ENCODE data around the gene HSPA1A.
A peak's percentile ranks its signal among the peaks of the same experiment; 100 is the strongest.

The HSPA1A gene

DNA sequence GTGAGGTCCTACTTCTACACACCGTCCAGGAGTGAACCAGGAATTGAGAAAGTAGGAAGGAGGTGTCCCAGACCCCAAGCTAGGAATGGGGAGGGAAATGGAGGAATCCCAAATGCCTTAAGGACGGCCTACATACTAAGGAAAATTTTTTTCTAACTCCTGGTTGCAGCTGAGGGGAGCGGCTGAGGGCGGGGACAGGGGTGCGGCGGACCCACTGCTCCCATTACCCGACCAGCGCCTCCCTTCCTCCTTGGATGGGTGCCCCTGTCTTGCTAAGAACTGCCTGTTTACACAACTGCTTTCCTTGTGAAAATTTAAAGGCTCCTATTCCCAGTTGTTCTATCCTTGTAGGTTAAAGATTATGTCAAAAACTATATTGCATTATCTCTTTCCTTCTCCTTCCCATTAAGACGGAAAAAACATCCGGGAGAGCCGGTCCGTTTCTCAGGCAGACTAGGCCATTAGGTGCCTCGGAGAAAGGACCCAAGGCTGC lies 11.5 kb downstream of the HSPA1A start:
- TF ChIP-seq TAF1 (IDR thresholded peaks at IDR 0.05; ENCODE audit: borderline replicate concordance, insufficient read depth, low read length) = peak; percentile 55; the same call in 1 of the 2 replicates
- no peak for TF ChIP-seq SIN3A (IDR thresholded peaks at IDR 0.05; ENCODE audit: borderline replicate concordance, insufficient read depth, low read length)
- TF ChIP-seq POLR2AphosphoS5 (IDR thresholded peaks at IDR 0.05; ENCODE audit: low read depth, low read length) = peak; percentile 25; the same call in 1 of the 2 replicates

DNA sequence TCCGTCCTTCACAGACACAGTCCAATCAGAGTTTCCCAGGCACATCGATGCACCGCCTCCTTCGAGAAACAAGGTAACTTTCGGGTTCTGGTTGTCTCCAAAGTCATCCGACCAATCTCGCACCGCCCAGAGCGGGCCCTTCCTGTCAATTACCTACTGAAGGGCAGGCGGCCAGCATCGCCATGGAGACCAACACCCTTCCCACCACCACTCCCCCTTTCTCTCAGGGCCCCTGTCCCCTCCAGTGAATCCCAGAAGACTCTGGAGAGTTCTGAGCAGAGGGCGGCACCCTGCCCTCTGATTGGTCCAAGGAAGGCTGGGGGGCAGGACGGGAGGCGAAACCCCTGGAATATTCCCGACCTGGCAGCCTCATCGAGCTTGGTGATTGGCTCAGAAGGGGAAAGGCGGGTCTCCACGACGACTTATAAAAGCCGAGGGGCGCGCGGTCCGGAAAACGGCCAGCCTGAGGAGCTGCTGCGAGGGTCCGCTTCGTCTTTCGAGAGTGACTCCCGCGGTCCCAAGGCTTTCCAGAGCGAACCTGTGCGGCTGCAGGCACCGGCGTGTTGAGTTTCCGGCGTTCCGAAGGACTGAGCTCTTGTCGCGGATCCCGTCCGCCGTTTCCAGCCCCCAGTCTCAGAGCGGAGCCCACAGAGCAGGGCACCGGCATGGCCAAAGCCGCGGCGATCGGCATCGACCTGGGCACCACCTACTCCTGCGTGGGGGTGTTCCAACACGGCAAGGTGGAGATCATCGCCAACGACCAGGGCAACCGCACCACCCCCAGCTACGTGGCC lies 12.1 kb downstream of the HSPA1A start, which contains the start of gene HSPA1B:
TSS of gene HSPA1B (plus strand) at position 453 of the 794 bp plus-strand sequence. CDS start at position 666, 213 bp downstream.
- TF ChIP-seq, protein P1, sequence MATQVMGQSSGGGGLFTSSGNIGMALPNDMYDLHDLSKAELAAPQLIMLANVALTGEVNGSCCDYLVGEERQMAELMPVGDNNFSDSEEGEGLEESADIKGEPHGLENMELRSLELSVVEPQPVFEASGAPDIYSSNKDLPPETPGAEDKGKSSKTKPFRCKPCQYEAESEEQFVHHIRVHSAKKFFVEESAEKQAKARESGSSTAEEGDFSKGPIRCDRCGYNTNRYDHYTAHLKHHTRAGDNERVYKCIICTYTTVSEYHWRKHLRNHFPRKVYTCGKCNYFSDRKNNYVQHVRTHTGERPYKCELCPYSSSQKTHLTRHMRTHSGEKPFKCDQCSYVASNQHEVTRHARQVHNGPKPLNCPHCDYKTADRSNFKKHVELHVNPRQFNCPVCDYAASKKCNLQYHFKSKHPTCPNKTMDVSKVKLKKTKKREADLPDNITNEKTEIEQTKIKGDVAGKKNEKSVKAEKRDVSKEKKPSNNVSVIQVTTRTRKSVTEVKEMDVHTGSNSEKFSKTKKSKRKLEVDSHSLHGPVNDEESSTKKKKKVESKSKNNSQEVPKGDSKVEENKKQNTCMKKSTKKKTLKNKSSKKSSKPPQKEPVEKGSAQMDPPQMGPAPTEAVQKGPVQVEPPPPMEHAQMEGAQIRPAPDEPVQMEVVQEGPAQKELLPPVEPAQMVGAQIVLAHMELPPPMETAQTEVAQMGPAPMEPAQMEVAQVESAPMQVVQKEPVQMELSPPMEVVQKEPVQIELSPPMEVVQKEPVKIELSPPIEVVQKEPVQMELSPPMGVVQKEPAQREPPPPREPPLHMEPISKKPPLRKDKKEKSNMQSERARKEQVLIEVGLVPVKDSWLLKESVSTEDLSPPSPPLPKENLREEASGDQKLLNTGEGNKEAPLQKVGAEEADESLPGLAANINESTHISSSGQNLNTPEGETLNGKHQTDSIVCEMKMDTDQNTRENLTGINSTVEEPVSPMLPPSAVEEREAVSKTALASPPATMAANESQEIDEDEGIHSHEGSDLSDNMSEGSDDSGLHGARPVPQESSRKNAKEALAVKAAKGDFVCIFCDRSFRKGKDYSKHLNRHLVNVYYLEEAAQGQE (IDR thresholded peaks at IDR 0.05; ENCODE audit: insufficient read depth in 1 of 2, low read depth in 2 of 2, low read length in 2 of 2) = peak in 1 of 2 experiments; percentile 63; a peak in 1 of 4 replicates
- TF ChIP-seq SIN3A (IDR thresholded peaks at IDR 0.05; ENCODE audit: borderline replicate concordance, insufficient read depth, low read length) = peak; percentile 20; the same call in 1 of the 2 replicates
- peak; percentile 100 for TF ChIP-seq POLR2AphosphoS5 (IDR thresholded peaks at IDR 0.05; ENCODE audit: low read depth, low read length)
- TF ChIP-seq TAF1 (IDR thresholded peaks at IDR 0.05; ENCODE audit: borderline replicate concordance, insufficient read depth, low read length) = peak; percentile 97; the same call in 1 of the 2 replicates
- TF ChIP-seq FOXP2 (optimal IDR thresholded peaks at IDR 0.05; ENCODE audit: borderline replicate concordance, extremely low read depth, extremely low read length, insufficient read depth) = peak; percentile 50

DNA sequence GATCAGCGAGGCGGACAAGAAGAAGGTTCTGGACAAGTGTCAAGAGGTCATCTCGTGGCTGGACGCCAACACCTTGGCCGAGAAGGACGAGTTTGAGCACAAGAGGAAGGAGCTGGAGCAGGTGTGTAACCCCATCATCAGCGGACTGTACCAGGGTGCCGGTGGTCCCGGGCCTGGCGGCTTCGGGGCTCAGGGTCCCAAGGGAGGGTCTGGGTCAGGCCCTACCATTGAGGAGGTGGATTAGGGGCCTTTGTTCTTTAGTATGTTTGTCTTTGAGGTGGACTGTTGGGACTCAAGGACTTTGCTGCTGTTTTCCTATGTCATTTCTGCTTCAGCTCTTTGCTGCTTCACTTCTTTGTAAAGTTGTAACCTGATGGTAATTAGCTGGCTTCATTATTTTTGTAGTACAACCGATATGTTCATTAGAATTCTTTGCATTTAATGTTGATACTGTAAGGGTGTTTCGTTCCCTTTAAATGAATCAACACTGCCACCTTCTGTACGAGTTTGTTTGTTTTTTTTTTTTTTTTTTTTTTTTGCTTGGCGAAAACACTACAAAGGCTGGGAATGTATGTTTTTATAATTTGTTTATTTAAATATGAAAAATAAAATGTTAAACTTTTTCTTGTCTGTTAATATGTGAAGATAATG lies 14.4 kb downstream of the HSPA1A start:
- TF ChIP-seq, protein P1 (IDR thresholded peaks at IDR 0.05; ENCODE audit: insufficient read depth in 1 of 2, low read depth in 2 of 2, low read length in 2 of 2) = no peak
- no peak for TF ChIP-seq POLR2AphosphoS5 (IDR thresholded peaks at IDR 0.05; ENCODE audit: low read depth, low read length)
- no peak for TF ChIP-seq FOXP2 (optimal IDR thresholded peaks at IDR 0.05; ENCODE audit: borderline replicate concordance, extremely low read depth, extremely low read length, insufficient read depth)
- no peak for TF ChIP-seq TAF1 (IDR thresholded peaks at IDR 0.05; ENCODE audit: borderline replicate concordance, insufficient read depth, low read length)
- no peak for TF ChIP-seq SIN3A (IDR thresholded peaks at IDR 0.05; ENCODE audit: borderline replicate concordance, insufficient read depth, low read length)

DNA sequence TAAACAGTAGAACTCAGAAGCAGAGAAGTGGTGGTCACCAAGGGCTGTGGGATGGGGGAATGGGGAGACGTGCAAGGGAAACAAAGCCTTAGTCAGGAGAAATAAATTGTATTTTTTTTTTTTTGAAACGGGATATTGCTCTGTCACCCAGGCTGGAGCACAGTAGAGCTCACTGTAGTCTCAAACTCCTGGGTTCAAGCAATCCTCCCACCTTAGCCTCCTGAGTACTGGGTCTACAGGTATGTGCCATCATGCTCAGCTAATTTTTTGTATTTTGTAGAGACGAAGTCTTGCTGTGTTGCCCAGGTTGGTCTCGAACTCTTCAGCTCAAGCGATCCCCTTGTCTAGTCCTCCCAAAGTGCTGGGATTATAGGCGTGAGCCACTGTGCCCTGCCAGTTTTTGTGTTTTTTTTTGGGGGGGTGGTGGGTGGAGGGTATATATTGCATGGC lies 15.6 kb downstream of the HSPA1A start:
- TF ChIP-seq, protein P1 (IDR thresholded peaks at IDR 0.05; ENCODE audit: insufficient read depth in 1 of 2, low read depth in 2 of 2, low read length in 2 of 2) = no peak
- TF ChIP-seq TAF1 (IDR thresholded peaks at IDR 0.05; ENCODE audit: borderline replicate concordance, insufficient read depth, low read length) = no peak
- no peak; the same call in 1 of the 2 replicates for TF ChIP-seq SIN3A (IDR thresholded peaks at IDR 0.05; ENCODE audit: borderline replicate concordance, insufficient read depth, low read length)
- no peak for TF ChIP-seq FOXP2 (optimal IDR thresholded peaks at IDR 0.05; ENCODE audit: borderline replicate concordance, extremely low read depth, extremely low read length, insufficient read depth)
- TF ChIP-seq POLR2AphosphoS5 (IDR thresholded peaks at IDR 0.05; ENCODE audit: low read depth, low read length) = no peak

Measured in PFSK-1 (cell line).